ENCODE data around the gene ERGIC3. TPM values are rescaled to one million over a fixed set of nuclear protein-coding genes. Genes with fewer than 3 reads are reported as not detected.
A peak's percentile ranks its signal among the peaks of the same experiment; 100 is the strongest.

Gene ERGIC3
- total and polyA plus RNA-seq, 2 of the 13 experiments (the other 11 are each of a cell fraction or from before 2014, with no cell fraction given): 407 to 670 TPM

DNA sequence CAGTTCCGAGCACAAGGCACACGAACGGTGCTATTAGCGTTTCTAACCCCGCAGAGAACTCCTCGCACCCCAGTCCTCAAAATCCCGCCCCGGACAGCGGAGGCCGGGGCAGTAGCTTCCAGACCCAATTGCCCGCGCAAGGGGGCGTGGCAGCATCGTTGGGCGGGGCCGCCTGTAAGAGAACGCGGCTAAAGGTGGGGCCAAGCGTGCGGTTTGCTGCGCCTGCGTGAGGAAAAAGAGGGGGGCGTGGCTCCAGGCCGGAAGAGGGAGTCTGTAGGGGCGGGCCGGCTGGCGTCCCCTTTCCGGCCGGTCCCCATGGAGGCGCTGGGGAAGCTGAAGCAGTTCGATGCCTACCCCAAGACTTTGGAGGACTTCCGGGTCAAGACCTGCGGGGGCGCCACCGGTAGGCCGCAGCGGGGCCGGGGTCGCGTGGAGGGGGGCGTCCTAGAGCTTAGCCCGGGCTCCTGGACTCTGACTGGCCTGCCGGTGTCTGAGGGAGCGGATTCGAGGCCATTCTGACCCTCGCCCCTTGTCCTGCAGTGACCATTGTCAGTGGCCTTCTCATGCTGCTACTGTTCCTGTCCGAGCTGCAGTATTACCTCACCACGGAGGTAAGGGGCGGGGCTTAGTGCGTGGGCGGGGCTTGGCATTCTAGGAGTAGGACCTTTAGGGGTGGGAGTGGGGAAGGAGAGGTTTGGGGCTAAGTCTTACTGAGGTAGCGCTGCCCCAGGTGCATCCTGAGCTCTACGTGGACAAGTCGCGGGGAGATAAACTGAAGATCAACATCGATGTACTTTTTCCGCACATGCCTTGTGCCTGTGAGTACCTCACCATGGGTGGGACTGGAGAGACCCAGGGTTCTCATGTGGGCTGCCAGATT is at the start of gene ERGIC3 (continued):
- TF ChIP-seq ZNF530 (CRISPR knock-in tag; IDR thresholded peaks at IDR 0.05; ENCODE audit: low read depth) (no peak), ZNF44 (CRISPR knock-in tag; IDR thresholded peaks at IDR 0.05) (peak; percentile 73), DMAP1 (CRISPR knock-in tag; IDR thresholded peaks at IDR 0.05) (peak; percentile 93), ATRX (CRISPR knock-in tag; IDR thresholded peaks at IDR 0.05; ENCODE audit: borderline replicate concordance) (no peak), NFE2L2 (IDR thresholded peaks at IDR 0.05; ENCODE audit: low read length) (no peak), ISX (CRISPR knock-in tag; conservative IDR thresholded peaks at IDR 0.05) (no peak; the same call in 1 of the 2 replicates), ZBTB7B (CRISPR knock-in tag; IDR thresholded peaks at IDR 0.05) (peak; percentile 85; the same call in 1 of the 2 replicates), RFXANK (CRISPR knock-in tag; IDR thresholded peaks at IDR 0.05) (peak; percentile 27; the same call in 1 of the 2 replicates), ZNF780A (CRISPR knock-in tag; IDR thresholded peaks at IDR 0.05) (no peak), HNRNPLL (IDR thresholded peaks at IDR 0.05; ENCODE audit: low read depth, low read length, poor library complexity, severe bottlenecking) (peak; percentile 86), ZBTB21 (CRISPR knock-in tag; IDR thresholded peaks at IDR 0.05) (peak; percentile 42; the same call in 1 of the 2 replicates), FOSL2 (CRISPR knock-in tag; IDR thresholded peaks at IDR 0.05) (peak; percentile 8), ZNF883 (CRISPR knock-in tag; IDR thresholded peaks at IDR 0.05; ENCODE audit: not compliant biosample characterization) (peak; percentile 97), ZNF652 (CRISPR knock-in tag; IDR thresholded peaks at IDR 0.05; ENCODE audit: borderline replicate concordance, low read depth) (no peak), TOPORS (CRISPR knock-in tag; IDR thresholded peaks at IDR 0.05) (peak; percentile 82; the same call in 1 of the 2 replicates), HNRNPL (IDR thresholded peaks at IDR 0.05; ENCODE audit: low read depth, low read length) (0 out of 2 replicates have a peak, but pooled peaks have one; percentile 59), ESRRA (CRISPR knock-in tag; IDR thresholded peaks at IDR 0.05; ENCODE audit: low read depth) (peak; percentile 87; the same call in 1 of the 2 replicates), FOXA1 (IDR thresholded peaks at IDR 0.05) (no peak), FOXA1 (CRISPR knock-in tag; IDR thresholded peaks at IDR 0.05) (no peak; the same call in 1 of the 2 replicates), ZNF280D (CRISPR knock-in tag; IDR thresholded peaks at IDR 0.05) (no peak; the same call in 1 of the 2 replicates)
- TF ChIP-seq, protein P1, sequence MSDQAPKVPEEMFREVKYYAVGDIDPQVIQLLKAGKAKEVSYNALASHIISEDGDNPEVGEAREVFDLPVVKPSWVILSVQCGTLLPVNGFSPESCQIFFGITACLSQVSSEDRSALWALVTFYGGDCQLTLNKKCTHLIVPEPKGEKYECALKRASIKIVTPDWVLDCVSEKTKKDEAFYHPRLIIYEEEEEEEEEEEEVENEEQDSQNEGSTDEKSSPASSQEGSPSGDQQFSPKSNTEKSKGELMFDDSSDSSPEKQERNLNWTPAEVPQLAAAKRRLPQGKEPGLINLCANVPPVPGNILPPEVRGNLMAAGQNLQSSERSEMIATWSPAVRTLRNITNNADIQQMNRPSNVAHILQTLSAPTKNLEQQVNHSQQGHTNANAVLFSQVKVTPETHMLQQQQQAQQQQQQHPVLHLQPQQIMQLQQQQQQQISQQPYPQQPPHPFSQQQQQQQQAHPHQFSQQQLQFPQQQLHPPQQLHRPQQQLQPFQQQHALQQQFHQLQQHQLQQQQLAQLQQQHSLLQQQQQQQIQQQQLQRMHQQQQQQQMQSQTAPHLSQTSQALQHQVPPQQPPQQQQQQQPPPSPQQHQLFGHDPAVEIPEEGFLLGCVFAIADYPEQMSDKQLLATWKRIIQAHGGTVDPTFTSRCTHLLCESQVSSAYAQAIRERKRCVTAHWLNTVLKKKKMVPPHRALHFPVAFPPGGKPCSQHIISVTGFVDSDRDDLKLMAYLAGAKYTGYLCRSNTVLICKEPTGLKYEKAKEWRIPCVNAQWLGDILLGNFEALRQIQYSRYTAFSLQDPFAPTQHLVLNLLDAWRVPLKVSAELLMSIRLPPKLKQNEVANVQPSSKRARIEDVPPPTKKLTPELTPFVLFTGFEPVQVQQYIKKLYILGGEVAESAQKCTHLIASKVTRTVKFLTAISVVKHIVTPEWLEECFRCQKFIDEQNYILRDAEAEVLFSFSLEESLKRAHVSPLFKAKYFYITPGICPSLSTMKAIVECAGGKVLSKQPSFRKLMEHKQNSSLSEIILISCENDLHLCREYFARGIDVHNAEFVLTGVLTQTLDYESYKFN (CRISPR knock-in tag; conservative IDR thresholded peaks at IDR 0.05): peak; percentile 66
- TF ChIP-seq, protein P2, sequence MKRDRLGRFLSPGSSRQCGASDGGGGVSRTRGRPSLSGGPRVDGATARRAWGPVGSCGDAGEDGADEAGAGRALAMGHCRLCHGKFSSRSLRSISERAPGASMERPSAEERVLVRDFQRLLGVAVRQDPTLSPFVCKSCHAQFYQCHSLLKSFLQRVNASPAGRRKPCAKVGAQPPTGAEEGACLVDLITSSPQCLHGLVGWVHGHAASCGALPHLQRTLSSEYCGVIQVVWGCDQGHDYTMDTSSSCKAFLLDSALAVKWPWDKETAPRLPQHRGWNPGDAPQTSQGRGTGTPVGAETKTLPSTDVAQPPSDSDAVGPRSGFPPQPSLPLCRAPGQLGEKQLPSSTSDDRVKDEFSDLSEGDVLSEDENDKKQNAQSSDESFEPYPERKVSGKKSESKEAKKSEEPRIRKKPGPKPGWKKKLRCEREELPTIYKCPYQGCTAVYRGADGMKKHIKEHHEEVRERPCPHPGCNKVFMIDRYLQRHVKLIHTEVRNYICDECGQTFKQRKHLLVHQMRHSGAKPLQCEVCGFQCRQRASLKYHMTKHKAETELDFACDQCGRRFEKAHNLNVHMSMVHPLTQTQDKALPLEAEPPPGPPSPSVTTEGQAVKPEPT (CRISPR knock-in tag; IDR thresholded peaks at IDR 0.05; ENCODE audit: low read depth): peak; percentile 49; the same call in 1 of the 2 replicates
